Measurements from ENCODE around the gene PEX16. TPM values are rescaled to one million over a fixed set of nuclear protein-coding genes. Genes with fewer than 3 reads are reported as not detected.

The PEX16 gene
- total RNA-seq, 5 donors from 2014 or later (not counting 1 experiment from before 2014, with no cell fraction given) = 49.4 to 87.5 (median 65.2) TPM

DNA sequence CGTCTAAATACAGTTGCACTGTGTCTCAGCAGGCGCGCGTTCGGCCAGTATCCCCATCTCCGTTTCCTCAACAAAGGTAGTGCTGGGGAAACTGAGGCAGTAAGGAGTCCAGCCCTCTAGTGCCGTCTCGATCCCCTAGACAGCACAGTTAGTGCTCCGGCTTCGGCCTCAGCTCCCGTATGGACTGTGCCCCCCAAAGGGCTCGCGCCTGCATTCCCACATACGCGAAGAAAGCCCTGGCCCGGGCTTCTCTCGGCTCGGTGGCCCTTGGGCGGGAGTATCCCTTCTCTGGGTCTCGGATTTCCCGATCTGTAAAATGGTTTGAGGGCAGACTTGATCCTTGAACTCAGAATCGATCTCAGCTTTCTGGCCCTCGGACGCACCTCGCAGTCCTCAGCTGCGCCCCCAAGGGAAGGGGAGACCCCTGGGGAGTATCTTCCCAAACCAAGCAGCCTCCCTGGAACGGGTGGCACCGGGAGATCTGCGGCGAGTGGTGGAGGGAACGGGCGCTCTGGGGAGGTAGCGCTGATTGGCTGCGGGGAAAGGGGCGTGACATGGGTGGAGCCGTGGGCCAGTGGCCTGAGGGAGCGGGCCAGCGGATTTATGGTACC is 759 bp upstream of the PEX16 start:
- Histone ChIP-seq H3K36me3 (ENCODE audit: control insufficient read depth in 2 of 2, extremely low read depth in 1 of 2, insufficient read depth in 1 of 2, low read length in 1 of 2) (peaks cover 10 to 29% of the 10 kb centered on the region in 2 donors), H3K4me3 (ENCODE audit: control insufficient read depth in 1 of 2, extremely low read depth in 1 of 2, low read length in 1 of 2) (peak overlapping the region; percentile 97 to 98), H3K4me1 (ENCODE audit: control insufficient read depth in 1 of 2, extremely low read depth in 1 of 2, insufficient read depth in 2 of 2, low read length in 2 of 2) (peaks cover 4 to 62% of the 10 kb centered on the region in 2 experiments), H3K27ac (ENCODE audit: low read length) (peak overlapping the region; percentile 95), H3K9me3 (no peaks in the 10 kb centered on the region), H3K27me3 (replicated peaks in 1 of 2; ENCODE audit: control insufficient read depth in 2 of 2, extremely low read depth in 1 of 2, insufficient read depth in 2 of 2, low read length in 1 of 2) (peaks cover 0 to 14% of the 10 kb centered on the region in 2 experiments)
- ATAC-seq (replicated peaks in 1 of 4) = peak in 2 of 4 experiments; percentile 0 to 7
- Mint-ChIP-seq H3K27me3 (peaks cover 0 to 8% of the 10 kb centered on the region in 2 donors), H3K9me3 (no peaks in the 10 kb centered on the region), H3K27ac (peak overlapping the region; percentile 98 to 100), H3K4me3 (peak overlapping the region; percentile 88 to 98 (median 91)), H3K36me3 (peaks cover 8% of the 10 kb centered on the region), H3K4me1 (peaks cover 49 to 68% (median 59%) of the 10 kb centered on the region in 3 donors)
- DNase-seq = peak in 12 of 35 experiments; percentile 17 to 66 (median 38)
- CTCF ChIA-PET = interaction anchor here in 1 of 2 donors (0.5 to 1.4 kb wide), 6 partner anchors 12 to 1536 kb away, joined by 4 to 10 read pairs (median 5); no protein-coding TSS in a partner anchor
- WGBS (ENCODE audit: insufficient coverage) = 0% methylated on average over 33 of the region's 38 CpGs
- POLR2A ChIA-PET = interaction anchor here (0.5 to 1.3 kb wide), 3 partner anchors 12 to 72 kb away, joined by 3 to 13 read pairs (median 3); partner anchors contain the start of gene CRY2 (in 1 of the 2)

DNA sequence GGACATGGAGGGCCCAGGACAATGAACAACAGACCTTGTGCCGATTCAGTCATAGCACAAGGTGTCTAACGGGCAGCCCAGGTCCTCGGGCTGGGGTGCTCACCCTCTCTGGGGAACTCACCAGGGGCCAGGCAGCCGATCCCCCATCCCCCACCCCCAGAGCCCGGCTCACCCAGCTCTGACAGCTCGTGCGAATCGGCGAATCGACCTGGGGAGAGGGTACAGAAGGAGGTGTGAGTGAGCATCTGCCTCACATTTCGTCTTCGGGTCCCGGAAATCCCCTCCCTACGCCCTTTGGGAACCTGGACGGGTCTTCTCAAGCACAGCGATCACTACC is 423 bp downstream of the PEX16 start:
- no peaks in the 10 kb centered on the region for H3K9me3 ChIP-seq
- H3K4me3 Mint-ChIP-seq = peak overlapping the region; percentile 88 to 98 (median 91)
- H3K27ac Mint-ChIP-seq = peak overlapping the region; percentile 98 to 100
- no peaks in the 10 kb centered on the region for H3K9me3 Mint-ChIP-seq
- DNase-seq = peak in 10 of 35 experiments; percentile 18 to 38 (median 26)
- WGBS (ENCODE audit: insufficient coverage) = 10% methylated on average over 4 of the region's 16 CpGs
- peak overlapping the region; percentile 97 to 98 for H3K4me3 ChIP-seq (ENCODE audit: control insufficient read depth in 1 of 2, extremely low read depth in 1 of 2, low read length in 1 of 2)
- H3K27me3 Mint-ChIP-seq = peaks cover 0 to 5% of the 10 kb centered on the region in 2 donors
- H3K36me3 ChIP-seq (ENCODE audit: control insufficient read depth in 2 of 2, extremely low read depth in 1 of 2, insufficient read depth in 1 of 2, low read length in 1 of 2) = peaks cover 17 to 39% of the 10 kb centered on the region in 2 donors
- ChIA-PET CTCF (interaction anchor here (0.6 to 1.4 kb wide), 5 partner anchors 27 to 145 kb away, joined by 3 to 10 read pairs (median 5); no protein-coding TSS in a partner anchor), POLR2A (interaction anchor here in 1 of 2 donors (0.6 kb wide), 1 partner anchor 69 kb away, joined by 3 read pairs; no protein-coding TSS in a partner anchor)
- H3K4me1 ChIP-seq (ENCODE audit: control insufficient read depth in 1 of 2, extremely low read depth in 1 of 2, insufficient read depth in 2 of 2, low read length in 2 of 2) = peaks cover 4 to 54% of the 10 kb centered on the region in 2 experiments
- peaks cover 46 to 64% (median 56%) of the 10 kb centered on the region in 3 donors for H3K4me1 Mint-ChIP-seq
- no peak for ATAC-seq (replicated peaks in 1 of 4)
- H3K36me3 Mint-ChIP-seq = peaks cover 11% of the 10 kb centered on the region
- peaks cover 0 to 10% of the 10 kb centered on the region in 2 experiments for H3K27me3 ChIP-seq (replicated peaks in 1 of 2; ENCODE audit: control insufficient read depth in 2 of 2, extremely low read depth in 1 of 2, insufficient read depth in 2 of 2, low read length in 1 of 2)
- H3K27ac ChIP-seq (ENCODE audit: low read length) = peak overlapping the region; percentile 95

DNA sequence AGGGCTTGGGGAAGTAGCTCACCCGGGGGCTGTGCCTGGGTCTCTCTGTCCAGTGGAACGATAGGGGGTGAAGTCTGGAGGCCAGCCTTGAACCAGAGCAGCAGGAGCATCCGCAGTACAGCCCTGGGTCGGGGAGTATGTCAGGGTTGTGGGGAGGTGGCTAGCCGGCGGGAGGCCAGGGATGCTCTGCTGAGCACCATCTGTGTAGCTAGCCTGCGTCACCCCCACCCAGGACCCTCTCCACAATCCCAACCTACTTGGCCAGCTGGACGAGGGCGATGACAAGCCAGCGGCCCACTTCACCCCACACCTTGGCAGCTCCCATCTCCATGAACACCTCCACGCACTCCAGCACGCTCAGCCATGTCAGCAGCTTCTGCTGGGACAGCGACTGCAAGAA is 2.2 kb downstream of the PEX16 start:
- no peaks in the 10 kb centered on the region for H3K9me3 ChIP-seq
- peak overlapping the region in 1 of 3 donors; percentile 31 for H3K4me3 Mint-ChIP-seq
- ChIA-PET CTCF (no interaction called here), POLR2A (no interaction called here)
- H3K9me3 Mint-ChIP-seq = no peaks in the 10 kb centered on the region
- DNase-seq (no peak), ATAC-seq (replicated peaks in 1 of 4) (no peak)
- no peak overlapping the region for H3K27ac ChIP-seq (ENCODE audit: low read length)
- H3K36me3 ChIP-seq (ENCODE audit: control insufficient read depth in 2 of 2, extremely low read depth in 1 of 2, insufficient read depth in 1 of 2, low read length in 1 of 2) = peaks cover 19 to 57% of the 10 kb centered on the region in 2 donors
- H3K36me3 Mint-ChIP-seq = peaks cover 15% of the 10 kb centered on the region
- H3K27ac Mint-ChIP-seq = no peak overlapping the region
- peaks cover 4 to 50% of the 10 kb centered on the region in 2 experiments for H3K4me1 ChIP-seq (ENCODE audit: control insufficient read depth in 1 of 2, extremely low read depth in 1 of 2, insufficient read depth in 2 of 2, low read length in 2 of 2)
- H3K4me3 ChIP-seq (ENCODE audit: control insufficient read depth in 1 of 2, extremely low read depth in 1 of 2, low read length in 1 of 2) = no peak overlapping the region
- no peaks in the 10 kb centered on the region for H3K27me3 ChIP-seq (replicated peaks in 1 of 2; ENCODE audit: control insufficient read depth in 2 of 2, extremely low read depth in 1 of 2, insufficient read depth in 2 of 2, low read length in 1 of 2)
- 80% methylated on average over 5 of the region's 13 CpGs for WGBS (ENCODE audit: insufficient coverage)
- H3K27me3 Mint-ChIP-seq = no peaks in the 10 kb centered on the region
- H3K4me1 Mint-ChIP-seq = peaks cover 37 to 53% (median 46%) of the 10 kb centered on the region in 3 donors

DNA sequence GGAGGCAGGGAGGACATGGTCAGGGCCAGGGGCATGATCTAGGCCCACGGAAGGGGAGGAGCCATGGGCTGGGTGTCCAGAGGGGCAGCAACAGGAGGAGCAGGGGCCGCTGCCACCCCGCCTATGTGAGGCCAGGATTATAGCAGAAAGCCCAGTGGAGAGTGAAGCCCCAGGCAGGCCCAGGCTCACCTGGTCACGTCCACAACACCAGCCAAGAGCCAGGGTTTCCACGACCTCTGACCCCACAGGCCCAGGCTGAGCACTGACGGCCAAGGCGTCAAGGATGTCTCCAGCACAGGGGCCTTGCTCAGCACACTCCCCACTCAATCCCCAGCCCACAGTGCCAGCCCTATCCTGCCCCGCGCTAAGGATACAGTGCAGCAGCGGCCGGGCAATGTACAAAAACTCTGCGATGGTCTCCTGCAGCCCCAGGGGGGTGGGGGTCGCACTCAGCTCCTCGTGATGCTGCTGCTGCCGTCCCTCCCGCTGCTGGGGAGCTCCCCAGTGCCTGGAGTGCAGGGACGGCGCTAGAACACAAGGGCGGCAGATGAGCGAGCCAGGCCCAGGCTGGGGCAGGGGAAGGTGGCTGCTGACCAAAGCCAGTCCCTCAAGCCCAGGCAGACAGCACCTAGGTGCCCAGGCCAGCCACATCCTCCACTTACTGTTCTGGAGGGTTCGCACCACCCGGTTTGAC is 3.6 kb downstream of the PEX16 start:
- H3K4me3 ChIP-seq (ENCODE audit: control insufficient read depth in 1 of 2, extremely low read depth in 1 of 2, low read length in 1 of 2) = no peak overlapping the region
- no peaks in the 10 kb centered on the region for H3K9me3 ChIP-seq
- Mint-ChIP-seq H3K4me1 (peaks cover 26 to 40% (median 33%) of the 10 kb centered on the region in 3 donors), H3K9me3 (no peaks in the 10 kb centered on the region), H3K27me3 (no peaks in the 10 kb centered on the region), H3K36me3 (peaks cover 15% of the 10 kb centered on the region), H3K27ac (peak overlapping the region in 1 of 2 donors; percentile 11), H3K4me3 (no peak overlapping the region)
- no peak for DNase-seq
- ChIA-PET POLR2A (interaction anchor here in 1 of 2 donors (0.6 kb wide), 1 partner anchor 9 kb away, joined by 3 read pairs; no protein-coding TSS in a partner anchor), CTCF (no interaction called here)
- no peaks in the 10 kb centered on the region for H3K27me3 ChIP-seq (replicated peaks in 1 of 2; ENCODE audit: control insufficient read depth in 2 of 2, extremely low read depth in 1 of 2, insufficient read depth in 2 of 2, low read length in 1 of 2)
- no peak for ATAC-seq (replicated peaks in 1 of 4)
- H3K27ac ChIP-seq (ENCODE audit: low read length) = no peak overlapping the region
- H3K36me3 ChIP-seq (ENCODE audit: control insufficient read depth in 2 of 2, extremely low read depth in 1 of 2, insufficient read depth in 1 of 2, low read length in 1 of 2) = peaks cover 19 to 70% of the 10 kb centered on the region in 2 donors
- peaks cover 4 to 37% of the 10 kb centered on the region in 2 experiments for H3K4me1 ChIP-seq (ENCODE audit: control insufficient read depth in 1 of 2, extremely low read depth in 1 of 2, insufficient read depth in 2 of 2, low read length in 2 of 2)
- 93% methylated on average over 22 of the region's 22 CpGs for WGBS (ENCODE audit: insufficient coverage)

DNA sequence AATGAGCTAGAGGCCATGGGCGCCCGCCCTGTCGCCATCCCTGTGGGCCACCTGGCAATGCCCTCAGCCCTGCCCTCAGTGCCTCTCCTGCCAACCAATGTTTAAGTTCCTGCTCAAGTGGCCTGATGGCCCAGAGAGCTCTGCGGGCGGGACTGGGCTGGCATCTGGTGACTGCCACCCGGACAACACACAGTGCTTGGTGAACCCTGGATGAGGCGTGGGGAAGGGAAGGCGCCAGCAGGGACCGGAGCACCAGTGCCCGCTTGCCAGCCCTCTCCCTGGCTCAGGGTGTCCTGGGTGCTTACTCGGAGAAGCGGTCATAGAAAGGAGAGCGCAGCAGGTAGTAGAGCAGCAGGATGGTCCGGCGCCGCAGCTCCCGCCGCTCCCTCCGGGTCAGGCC is 4.2 kb downstream of the PEX16 start:
- no peak overlapping the region for H3K4me3 Mint-ChIP-seq
- H3K27me3 Mint-ChIP-seq = no peaks in the 10 kb centered on the region

DNA sequence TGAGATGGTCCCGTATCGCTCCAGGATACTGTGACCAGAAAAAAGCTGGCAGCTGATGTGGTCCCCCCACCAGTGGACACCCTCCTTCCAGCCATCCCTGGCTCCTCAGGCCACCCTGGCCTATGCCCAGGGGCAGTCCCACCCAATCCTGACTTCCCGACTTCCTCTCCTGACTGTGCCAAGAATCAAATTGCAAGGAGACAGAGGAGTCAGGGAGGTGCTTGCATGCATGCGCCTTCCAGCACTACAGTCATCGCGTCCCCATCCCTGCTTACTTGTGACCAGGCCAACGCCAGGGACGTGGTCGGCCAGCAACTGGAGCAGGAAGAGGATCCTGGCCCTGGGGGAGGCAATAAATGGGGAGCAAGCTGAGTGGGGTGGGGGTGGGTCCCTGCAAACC is 7.1 kb downstream of the PEX16 start:
- CTCF ChIA-PET = no interaction called here
- no peak overlapping the region for H3K27ac ChIP-seq (ENCODE audit: low read length)
- Mint-ChIP-seq H3K36me3 (peaks cover 14% of the 10 kb centered on the region), H3K27ac (no peak overlapping the region), H3K4me1 (peaks cover 9 to 16% (median 16%) of the 10 kb centered on the region in 3 donors), H3K4me3 (no peak overlapping the region), H3K27me3 (no peaks in the 10 kb centered on the region), H3K9me3 (no peaks in the 10 kb centered on the region)
- H3K36me3 ChIP-seq (ENCODE audit: control insufficient read depth in 2 of 2, extremely low read depth in 1 of 2, insufficient read depth in 1 of 2, low read length in 1 of 2) = peaks cover 19 to 64% of the 10 kb centered on the region in 2 donors
- no peak overlapping the region for H3K4me3 ChIP-seq (ENCODE audit: control insufficient read depth in 1 of 2, extremely low read depth in 1 of 2, low read length in 1 of 2)
- H3K27me3 ChIP-seq (replicated peaks in 1 of 2; ENCODE audit: control insufficient read depth in 2 of 2, extremely low read depth in 1 of 2, insufficient read depth in 2 of 2, low read length in 1 of 2) = no peaks in the 10 kb centered on the region
- 98% methylated on average over 9 of the region's 9 CpGs for WGBS (ENCODE audit: insufficient coverage)
- DNase-seq (no peak), ATAC-seq (replicated peaks in 1 of 4) (no peak)
- no peaks in the 10 kb centered on the region for H3K9me3 ChIP-seq
- H3K4me1 ChIP-seq (ENCODE audit: control insufficient read depth in 1 of 2, extremely low read depth in 1 of 2, insufficient read depth in 2 of 2, low read length in 2 of 2) = peaks cover 0 to 18% of the 10 kb centered on the region in 2 experiments
- POLR2A ChIA-PET = no interaction called here

More for the DNA sequence above, 4.2 kb downstream of the PEX16 start:
- H3K36me3 ChIP-seq (ENCODE audit: control insufficient read depth in 2 of 2, extremely low read depth in 1 of 2, insufficient read depth in 1 of 2, low read length in 1 of 2) = peaks cover 19 to 72% of the 10 kb centered on the region in 2 donors
- no peak overlapping the region for H3K4me3 ChIP-seq (ENCODE audit: control insufficient read depth in 1 of 2, extremely low read depth in 1 of 2, low read length in 1 of 2)
- DNase-seq = no peak
- H3K9me3 Mint-ChIP-seq = no peaks in the 10 kb centered on the region
- WGBS (ENCODE audit: insufficient coverage) = 97% methylated on average over 11 of the region's 19 CpGs
- no peaks in the 10 kb centered on the region for H3K9me3 ChIP-seq
- H3K27ac Mint-ChIP-seq = no peak overlapping the region
- no peaks in the 10 kb centered on the region for H3K27me3 ChIP-seq (replicated peaks in 1 of 2; ENCODE audit: control insufficient read depth in 2 of 2, extremely low read depth in 1 of 2, insufficient read depth in 2 of 2, low read length in 1 of 2)
- ChIA-PET CTCF (no interaction called here), POLR2A (interaction anchor here in 1 of 2 donors (0.7 kb wide), 1 partner anchor 1960 kb away, joined by 4 read pairs; no protein-coding TSS in a partner anchor)
- peaks cover 4 to 31% of the 10 kb centered on the region in 2 experiments for H3K4me1 ChIP-seq (ENCODE audit: control insufficient read depth in 1 of 2, extremely low read depth in 1 of 2, insufficient read depth in 2 of 2, low read length in 2 of 2)
- peaks cover 21 to 35% (median 33%) of the 10 kb centered on the region in 3 donors for H3K4me1 Mint-ChIP-seq
- no peak for ATAC-seq (replicated peaks in 1 of 4)
- H3K27ac ChIP-seq (ENCODE audit: low read length) = no peak overlapping the region
- H3K36me3 Mint-ChIP-seq = peaks cover 15% of the 10 kb centered on the region
